Skin of body (tissue), 2 donors: ENCODE data around the gene RFC5. TPM values are rescaled to one million over a fixed set of nuclear protein-coding genes. Genes with fewer than 3 reads are reported as not detected.

Experiments
- DNase-seq: peaks from one replicate; lab custom pipeline; 2025; lab: John Stamatoyannopoulos, UW
- total RNA-seq: library from RNA; depleted of rRNA; stranded (reverse); fragments of >200 nt; gene quantifications from one replicate; pipeline ENCODE4 v1.2.3, GENCODE V29; 2014

RFC5 gene
- total RNA-seq, 1 donor from 2014 or later: 16.5 TPM

DNA sequence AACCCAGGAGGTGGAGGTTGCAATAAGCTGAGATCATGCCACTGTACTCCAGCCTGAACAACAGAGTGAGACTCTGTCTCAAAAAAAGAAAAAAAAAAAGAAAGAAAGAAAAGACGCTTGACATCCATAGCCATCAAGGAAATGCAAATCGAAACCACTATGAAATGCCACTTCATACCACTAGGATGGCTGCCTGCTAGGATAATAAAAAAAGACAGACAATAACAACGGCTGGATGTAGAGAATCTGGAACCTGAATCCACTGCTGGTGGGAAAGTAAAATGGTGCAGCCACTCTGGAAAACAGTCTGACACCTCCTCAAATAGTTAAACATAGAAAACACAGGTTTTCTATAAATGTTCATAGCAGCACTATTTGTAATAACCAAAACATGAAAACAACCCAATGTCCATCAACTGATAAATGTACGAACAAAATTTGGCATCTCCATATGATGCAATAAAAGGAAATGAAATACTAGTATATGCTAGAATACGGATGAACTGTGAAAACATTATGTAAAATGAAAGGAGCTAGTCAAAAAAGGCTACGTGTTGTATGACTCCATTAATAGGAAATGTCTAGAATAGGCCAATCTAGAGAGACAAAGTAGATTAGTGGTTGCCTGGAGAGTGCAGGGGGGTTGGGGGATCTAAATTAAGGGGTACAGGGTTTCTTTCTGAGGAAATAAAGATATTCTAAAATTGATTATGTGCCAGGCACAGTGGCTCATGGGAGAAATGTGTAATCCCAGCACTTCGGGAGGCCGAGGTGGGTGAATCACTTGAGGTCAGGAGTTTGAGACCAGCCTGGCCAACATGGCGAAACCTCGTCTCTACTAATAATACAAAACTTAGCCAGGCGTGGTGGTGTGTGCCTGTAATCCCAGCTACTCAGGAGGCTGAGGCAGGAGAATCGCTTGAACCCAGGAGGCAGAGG, 34.7 kb downstream of the RFC5 start:
- DNase-seq: no peak

DNA sequence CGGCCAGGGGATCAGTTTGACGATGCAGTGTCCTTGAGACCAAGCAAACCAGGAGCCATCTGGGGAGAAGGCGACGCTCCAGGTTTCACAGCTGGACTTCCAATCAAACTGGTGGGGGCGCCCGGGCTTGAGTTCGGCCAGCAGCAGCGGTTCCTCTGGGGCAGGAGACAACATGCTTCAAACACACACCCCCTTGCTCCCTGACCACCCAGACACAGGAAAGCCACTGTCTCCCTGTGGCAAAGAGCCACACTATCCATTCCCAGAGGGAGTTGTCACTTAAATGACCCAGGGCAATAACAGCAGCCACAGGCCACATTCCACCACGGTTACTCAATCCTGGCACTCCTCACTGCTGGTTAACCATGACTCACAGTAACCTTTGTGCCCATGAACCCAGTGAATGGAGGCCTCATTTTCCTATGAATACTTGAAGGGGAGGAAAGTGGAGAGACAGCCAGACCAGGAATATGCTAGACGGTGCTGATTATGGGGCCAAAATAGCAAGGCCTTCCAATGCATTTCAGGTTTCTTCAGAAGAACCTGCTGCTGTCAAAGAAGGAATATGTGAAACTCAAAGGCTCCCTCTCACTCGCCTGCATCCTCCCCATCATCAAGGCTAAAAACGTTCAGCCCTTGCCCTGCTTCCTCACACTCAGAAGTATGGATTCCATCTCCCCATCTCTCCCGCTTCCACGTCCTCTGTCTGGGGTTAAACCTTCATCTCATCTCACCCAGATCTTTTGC, 36.0 kb downstream of the RFC5 start:
- peak; percentile 12 for DNase-seq

DNA sequence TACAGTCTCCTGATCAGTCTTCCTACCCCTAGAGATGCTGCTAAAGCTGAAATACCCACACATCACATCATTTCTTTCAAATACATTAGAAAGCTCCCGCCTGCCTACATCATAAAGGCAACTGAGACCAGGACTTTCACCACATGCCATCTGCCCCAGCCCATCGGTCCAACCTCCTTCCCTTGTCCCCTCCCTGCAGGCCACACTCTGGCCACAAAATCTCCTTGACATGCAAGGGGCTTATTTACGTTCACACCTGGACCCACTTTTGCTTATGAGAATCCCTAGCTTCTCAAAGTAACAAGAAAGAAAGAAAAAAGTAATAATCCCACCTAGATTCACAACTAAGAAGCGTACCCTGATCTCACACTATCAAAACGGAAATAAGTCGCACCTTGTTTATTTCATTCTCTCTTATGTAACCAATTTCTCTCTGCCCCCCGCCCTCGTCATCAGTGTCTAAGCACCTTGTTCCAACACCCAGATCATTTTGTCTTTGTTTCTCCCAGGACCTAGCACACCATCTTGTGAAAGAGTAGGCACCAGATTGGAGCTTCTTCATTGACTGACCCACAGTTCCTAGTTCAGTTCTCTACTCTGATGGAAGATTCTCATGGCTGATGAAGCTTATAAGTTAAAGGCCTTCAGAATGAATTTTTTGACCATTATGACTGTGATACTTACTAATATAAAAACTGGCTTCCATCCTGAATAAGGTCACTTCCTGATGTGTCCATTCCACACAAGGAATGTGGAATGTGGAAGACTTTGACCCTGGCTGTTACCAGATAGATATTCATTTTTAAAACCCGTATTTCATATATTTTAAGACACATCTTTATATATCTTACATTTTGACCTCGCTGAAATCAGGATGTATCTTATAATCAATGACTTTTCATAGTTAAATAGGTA, 36.8 kb downstream of the RFC5 start:
- DNase-seq: no peak

DNA sequence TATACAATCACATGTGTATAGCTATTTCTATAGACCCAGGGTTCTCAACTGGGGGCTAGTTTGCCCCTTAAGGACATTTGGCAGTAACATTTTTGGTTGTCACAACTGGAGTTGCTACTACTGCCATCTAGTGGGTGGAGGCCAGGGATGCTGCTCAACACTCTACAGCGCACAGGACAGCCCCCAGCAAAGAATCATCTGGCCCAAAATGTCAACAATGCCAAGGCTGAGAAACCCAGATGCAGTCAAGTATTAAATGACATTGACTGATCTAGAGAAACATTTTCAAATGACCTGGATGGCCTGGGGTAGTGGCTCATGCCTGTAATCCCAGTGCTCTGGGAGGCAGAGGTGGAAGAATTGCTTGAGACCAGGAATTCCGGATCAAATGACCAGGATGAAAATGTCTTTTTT, 38.6 kb downstream of the RFC5 start:
- no peak for DNase-seq

DNA sequence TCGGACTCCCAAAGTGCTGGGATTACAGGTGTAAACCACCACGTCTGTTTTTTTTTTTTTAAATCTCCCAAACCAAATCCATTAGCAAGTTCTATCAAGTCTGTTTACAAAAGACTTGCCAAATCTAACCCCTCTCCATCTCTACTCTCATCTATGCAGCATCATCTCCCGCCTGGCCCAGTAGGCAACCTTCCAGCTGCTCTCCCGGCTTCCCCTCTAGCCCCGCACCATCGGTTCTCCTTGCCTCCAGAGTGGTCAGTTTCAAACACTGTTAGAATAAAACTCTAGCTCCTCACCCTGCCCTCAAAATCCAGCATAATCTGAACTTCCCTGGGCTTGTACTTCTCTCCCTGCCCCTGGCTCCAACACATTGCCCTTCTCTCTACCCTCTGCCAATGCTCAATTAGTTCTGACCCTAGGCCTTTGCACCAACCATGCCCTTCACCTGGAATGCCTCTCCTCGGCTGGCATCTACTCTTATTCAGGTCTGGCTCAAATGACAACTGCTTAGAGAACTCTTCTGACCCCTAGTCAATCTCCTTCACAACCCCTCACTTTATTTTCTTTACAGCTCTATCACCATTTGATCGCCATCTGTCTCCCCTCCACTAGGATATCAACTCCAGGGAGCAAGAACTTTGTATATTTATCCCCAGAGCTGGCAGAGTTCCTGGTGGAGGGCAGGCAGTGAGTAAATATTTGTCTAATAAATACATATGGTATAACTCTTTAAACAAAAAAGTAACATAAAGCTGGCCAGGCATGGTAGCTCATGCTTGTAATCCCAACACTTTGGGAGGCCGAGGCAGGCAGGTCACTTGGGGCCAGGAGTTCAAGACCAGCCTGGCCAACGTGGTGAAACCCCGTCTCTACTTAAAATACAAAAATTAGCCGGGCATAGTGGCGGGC, 39.6 kb downstream of the RFC5 start:
- no peak for DNase-seq

DNA sequence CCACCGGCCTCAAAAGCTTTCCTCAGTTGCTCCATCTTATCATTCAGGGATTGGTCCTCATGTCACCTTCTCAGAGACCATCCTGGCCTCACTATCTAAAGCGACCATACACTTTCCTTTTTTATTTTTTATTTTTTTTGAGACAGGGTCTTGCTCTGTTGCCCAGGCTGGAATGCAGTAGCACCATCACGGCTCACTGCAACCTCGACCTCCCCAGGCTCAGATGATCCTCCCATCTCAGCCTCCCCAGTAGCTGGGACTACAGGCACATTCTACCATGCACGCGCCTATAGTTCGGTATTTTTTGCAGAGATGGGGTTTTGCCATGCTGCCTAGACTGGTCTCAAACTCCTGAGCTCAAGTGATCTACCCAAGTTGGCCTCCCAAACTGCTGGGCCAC, 41.7 kb downstream of the RFC5 start:
- no peak for DNase-seq

DNA sequence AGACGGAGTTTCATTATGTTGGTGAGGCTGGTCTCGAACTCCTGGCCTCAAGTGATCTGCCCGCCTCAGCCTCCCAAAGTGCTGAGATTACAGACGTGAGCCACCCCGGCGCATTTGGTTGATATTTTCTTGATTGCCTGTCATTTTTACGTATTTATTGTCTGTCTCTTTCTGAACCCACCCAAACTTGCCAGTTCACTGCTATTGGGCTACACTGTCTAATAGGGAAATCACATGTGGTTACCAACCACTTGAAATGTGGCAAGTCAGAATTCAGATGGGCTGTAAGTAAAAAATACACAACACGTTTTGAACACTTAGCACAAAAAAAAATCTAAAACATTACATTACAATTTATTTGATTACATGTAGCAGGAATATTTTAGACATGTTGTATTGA, 42.4 kb downstream of the RFC5 start:
- no peak for DNase-seq

DNA sequence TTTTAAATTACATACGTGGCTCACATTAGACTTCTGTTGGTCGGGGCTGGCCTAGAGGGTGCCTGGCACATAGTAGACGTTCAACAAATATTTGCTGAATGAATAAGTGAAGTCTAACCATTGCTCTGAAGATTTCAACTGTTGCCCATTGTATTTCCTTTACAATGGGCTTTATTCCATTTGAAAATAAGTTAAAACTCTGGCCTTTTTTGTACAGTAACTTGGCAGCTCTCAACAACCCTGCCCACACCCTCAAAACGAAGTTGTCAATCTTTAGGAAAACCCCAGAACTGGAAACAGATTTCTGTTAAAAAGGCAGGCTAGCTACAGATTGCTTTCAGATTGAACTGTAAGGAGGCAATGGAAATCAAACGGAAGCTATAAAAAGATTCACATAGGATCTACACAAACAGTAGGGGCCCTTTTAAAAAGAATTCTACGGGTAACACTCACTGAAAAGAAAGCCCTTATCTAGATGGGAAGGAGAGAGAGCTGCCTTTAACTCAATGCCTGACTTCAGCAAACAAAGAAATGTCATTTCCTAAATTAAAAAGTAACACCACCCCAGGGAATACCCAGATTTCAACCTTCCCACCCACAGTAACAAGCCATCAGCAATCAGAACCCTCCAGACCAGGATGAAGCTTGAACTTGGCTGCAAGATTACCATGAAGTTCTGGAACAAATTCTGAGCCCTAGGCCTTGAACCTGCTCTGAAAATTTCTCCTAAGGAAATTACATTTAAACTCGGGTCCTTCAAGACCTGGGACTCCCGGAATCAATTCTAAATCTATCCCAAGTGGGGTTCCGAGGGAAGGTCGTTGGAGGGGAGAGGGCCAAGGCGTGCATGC, 43.1 kb downstream of the RFC5 start:
- peak; percentile 45 for DNase-seq

DNA sequence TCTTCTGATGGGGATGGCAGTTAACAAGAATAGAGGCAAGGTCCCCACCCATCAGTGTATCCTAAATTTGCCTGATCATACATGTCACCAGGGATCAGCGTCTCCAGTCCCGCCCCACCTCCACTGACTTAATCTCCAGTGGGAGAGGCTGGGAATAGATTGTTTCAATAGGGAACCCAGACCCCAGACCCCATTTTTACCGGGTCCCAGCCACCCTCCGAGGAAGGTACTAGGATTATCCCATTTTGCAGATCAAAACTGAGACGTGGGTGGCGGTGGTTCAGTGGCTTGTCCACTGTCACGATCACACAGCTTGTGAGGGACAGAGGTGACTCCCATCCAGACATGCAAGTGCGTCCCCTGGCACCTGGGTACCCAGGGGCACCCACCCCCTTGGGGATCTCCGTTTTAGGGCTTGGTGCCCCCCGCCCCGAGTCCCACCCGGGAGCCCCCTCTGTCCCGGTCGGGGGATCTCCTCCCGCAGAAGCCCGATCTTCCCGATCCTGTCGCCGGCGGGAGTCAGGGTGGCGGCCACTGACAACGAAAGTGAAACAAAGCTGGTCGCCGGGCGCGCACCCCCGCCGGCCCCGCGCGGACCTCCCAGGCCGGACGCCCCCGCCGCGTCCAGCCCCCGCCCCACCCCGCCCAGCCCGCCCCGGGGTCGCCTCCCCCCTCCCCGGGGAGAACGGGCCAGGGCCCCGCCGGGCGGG, 44.0 kb downstream of the RFC5 start:
- no peak for DNase-seq

DNA sequence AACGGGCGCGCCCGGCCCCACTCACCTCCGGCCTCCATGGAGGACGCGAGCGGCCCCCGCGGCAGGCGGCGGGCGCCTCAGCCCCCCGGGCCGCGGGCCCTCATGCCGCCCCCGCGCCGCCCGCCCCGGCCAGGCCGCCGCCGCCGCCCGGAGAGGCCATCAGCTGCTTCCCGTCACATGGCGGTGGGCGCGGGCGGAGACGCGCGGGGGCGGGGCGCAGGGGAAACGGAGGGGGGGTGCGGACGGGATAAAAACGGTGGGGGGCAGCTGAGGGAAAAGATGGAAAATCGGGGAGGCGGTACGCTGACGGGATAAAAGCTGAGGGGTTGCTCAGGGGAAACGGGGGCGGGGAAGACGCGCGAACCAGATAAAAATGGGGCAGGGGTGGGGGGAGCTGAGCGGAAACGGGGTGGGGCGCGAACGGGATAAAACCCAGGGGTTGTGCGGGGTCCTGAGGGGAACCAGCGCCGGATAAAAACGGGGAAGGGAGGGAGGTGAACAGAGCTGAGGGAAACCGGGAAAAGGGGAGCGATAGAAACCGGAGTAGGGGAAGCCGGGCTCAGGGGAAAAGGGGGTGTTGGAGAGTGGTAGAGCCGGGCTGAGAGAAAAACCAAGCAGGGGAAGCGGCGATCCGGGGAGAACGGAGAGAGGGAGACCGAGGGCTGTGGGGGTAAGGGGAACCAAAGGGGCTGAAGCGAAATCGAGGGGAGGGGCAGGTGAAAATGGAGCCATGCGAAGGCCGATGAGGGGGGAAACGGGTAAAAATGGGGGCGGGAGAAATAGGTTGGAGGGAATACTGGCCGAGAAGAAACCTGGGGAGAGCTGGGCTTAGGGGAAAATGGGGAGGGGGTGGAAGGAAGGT, 44.7 kb downstream of the RFC5 start, which contains the start of gene WSB2:
TSS of gene WSB2 (minus strand) at position 169 of the 862 bp plus-strand sequence. CDS start at position 38, 131 bp downstream.
- DNase-seq: peak; percentile 68

DNA sequence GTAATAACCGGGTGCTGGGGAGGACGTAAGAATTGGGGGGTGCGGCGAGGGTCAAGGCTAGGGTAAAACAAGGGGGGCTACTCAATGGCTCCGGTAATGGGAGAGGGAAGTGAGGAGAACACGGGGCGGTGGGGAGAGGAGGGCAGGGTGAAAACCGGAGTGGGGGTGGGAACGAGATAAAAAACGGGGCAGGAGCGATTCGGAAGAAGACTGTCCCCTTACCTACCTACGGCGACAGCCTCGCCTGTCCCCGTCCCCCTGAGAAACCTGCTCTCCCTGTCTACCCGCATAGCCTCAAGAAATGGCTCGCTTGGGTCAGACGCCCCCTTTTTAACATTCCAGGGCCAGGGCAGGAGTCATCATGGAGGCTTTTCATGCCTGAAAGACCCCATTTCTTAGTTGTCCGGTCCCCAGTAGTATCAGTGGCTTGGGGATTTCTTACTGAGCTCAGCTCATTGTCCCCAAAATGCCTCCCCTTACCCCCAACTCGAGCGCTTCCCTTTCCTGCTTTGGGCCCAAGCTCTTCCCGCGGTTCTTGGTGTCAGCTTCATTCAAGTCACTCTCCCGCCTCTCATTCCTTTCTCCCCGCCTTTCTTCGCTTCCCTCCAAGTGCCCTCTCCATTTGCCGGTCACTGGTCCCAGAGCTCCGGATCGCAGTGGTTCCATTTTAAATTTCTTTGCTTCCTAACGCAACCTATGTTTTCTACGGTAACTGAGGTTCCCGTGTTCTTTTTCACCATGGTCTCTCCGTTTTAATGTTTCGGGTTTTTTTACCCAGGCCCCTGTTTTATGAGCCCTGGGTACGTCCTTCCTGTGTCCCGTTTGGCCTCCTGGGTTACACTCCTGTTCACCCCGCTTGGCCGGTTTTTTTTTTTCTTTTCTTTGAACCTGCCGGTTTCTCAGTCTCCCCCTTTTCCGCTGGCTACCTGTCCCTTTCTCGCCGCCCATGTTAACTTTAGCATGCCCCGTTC, 45.7 kb downstream of the RFC5 start:
- peak; percentile 36 for DNase-seq

DNA sequence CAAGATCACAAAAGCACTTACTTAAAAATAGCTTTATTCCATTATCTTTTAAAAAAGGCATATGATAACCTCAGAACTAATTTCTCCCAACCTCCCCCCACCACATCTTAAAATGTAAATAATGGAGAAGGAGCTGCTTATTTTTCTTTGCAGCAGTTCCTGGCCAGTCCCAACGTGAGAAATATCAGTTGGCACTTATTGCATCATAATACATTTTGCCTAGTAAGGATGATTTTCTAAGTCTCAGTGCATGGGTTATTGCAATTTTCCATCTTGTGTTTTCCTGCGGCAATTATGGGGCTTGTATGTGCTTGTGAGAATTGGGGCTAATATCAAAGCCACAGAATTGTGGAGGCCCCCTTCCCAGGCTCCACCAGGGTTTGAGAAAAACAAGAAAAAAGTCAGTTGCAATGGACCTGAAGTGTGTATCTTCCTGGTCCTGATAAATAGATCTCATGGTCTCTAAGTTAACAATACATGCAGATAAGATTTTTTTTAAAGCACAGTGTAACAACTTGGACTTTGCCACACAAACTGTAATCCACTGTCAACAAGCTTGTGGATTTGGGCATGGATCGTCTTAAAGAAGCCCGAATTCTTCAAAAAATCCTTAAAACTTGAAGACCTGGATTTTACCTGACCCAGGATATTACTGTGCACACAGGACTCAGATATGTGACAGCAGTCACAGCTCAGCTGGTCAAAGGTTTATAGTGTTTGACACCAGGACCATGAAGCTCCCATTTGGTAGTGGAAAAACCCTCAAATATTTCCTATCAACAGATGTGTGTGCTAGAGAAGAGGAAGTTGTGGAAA, 47.3 kb downstream of the RFC5 start:
- peak; percentile 19 for DNase-seq

DNA sequence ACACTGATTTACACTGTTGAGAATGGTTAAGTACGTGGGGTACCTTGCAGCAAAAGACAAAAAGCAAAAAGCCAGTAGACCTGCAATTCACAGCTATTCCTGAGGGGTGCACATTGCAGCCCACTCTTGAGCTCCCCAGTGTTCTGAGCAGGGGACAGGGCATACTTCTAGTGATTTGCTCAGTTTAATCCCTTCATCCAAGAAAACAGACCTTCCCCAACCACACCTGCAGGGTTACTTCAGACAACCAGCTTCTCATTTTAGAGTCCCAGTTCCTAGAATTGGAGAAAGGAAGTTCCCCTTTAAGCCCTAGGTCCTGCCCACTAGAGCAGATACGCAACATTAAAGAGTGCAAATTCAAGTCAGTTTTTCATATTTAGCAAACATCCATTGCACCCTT, 48.1 kb downstream of the RFC5 start:
- no peak for DNase-seq

DNA sequence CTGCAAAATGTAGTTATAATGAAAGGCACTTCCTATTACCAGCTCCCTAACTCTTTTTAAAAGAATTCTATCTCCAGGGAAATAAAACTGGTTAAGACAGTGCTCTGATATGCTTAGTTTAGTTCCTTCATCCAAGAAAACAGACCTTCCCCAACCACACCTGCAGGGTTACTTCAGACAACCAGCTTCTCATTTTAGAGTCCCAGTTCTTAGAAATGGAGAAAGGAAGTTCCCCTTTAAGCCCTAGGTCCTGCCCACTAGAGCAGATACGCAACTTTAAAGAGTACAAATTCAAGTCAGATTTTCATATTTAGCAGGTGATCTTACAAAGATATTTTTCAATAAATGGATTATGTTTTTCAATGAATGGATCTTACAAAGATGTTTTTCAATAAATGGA, 48.9 kb downstream of the RFC5 start:
- DNase-seq: no peak

DNA sequence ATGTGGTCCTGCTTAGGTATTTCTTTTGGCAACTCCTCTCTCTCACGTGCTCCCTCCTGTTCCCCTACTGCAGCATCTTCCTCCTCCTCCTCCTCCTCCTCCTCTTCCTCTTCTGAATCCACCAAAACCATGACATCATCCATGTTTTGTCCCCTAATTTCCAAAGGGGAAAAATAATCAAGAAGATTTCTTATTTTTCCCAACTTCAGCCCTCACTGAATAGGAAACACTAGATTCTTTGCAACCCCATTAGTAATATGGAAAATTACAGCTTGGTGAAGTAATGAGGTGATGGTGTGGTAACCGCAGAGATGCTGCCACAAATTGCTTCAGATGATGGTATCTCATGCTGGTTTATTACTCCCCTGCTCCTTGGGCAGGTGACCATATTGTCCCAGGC, 51.9 kb downstream of the RFC5 start:
- no peak for DNase-seq

DNA sequence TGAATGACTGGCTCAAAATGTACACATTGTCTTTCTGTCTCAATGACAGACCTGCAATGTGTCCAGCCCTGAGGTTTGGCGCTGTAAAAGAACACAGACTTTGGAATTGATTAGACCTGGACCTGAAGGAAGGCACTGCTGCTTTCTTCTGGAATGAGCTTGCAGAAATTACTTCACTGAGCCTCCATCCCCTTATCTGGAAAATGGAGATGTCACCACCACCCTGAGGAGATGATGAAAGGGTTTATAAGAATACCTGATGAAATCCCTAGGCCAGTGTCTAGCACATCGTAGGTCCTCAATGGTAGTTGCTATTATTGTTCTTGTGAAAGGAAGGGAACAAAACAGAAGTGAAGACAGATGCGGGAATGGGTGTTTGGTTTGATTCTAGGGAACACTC, 54.1 kb downstream of the RFC5 start:
- no peak for DNase-seq
